Activated CD8-positive, alpha-beta T cell treated with anti-CD3 and anti-CD28 coated beads for 36 hours (primary cell): ENCODE data around the gene SMIM23. TPM values are rescaled to one million over a fixed set of nuclear protein-coding genes. Genes with fewer than 3 reads are reported as not detected.
A peak's percentile ranks its signal among the peaks of the same experiment; 100 is the strongest.

Experiments
- ATAC-seq: fragments of 200-7000 bp; cut with Tn5 transposase; one replicate; pipeline ENCODE4 v1.10.0; 2021; ENCODE audit warnings: mild to moderate bottlenecking, moderate library complexity
- CTCF ChIA-PET: fragments of 350-600 bp; sonication (Branson Sonifier 250); formaldehyde crosslinking; loops from one replicate; lab custom pipeline; 2021; ENCODE audit warnings: antibody characterized with exemption; lab: Charles Lee
- POLR2A ChIA-PET: fragments of 350-600 bp; sonication (Branson Sonifier 250); formaldehyde crosslinking; loops from one replicate; lab custom pipeline; 2021; ENCODE audit warnings: antibody characterized with exemption; lab: Charles Lee
- DNase-seq: peaks from one replicate; pipeline ENCODE4 v3.0.0-alpha.2; 2020
- H3K27ac Mint-ChIP-seq: one replicate; pipeline ENCODE4 v1.8.0; 2021; ENCODE audit warnings: mild to moderate bottlenecking, mixed read lengths
- H3K27me3 Mint-ChIP-seq: one replicate; pipeline ENCODE4 v1.8.0; 2021; ENCODE audit warnings: mixed read lengths
- H3K36me3 Mint-ChIP-seq: one replicate; pipeline ENCODE4 v1.8.0; 2021; ENCODE audit warnings: low read depth, mixed read lengths
- H3K4me1 Mint-ChIP-seq: one replicate; pipeline ENCODE4 v1.8.0; 2021; ENCODE audit warnings: low read depth, mixed read lengths
- H3K4me3 Mint-ChIP-seq: one replicate; pipeline ENCODE4 v1.8.0; 2021; ENCODE audit warnings: mild to moderate bottlenecking, moderate library complexity, mixed read lengths
- H3K9me3 Mint-ChIP-seq: one replicate; pipeline ENCODE4 v1.8.0; 2021; ENCODE audit warnings: mixed read lengths
- intact Hi-C: fragments of 100-400 bp; cut with micrococcal nuclease; formaldehyde crosslinking; loops from one replicate; pipeline ENCODE4 v1.10.0; 2022
- total RNA-seq, 2 experiments: library from RNA; stranded (reverse); gene quantifications; one replicate each; pipeline ENCODE4 v1.2.3, GENCODE V29; 2021
- TF ChIP-seq, protein P1 (sequence below): fragments of 200-600 bp; IDR thresholded peaks from one replicate; pipeline ENCODE4 v1.8.0; 2022; ENCODE audit warnings: antibody characterized with exemption, mild to moderate bottlenecking

Gene SMIM23
- total RNA-seq, 2 experiments from 2014 or later = not detected

DNA sequence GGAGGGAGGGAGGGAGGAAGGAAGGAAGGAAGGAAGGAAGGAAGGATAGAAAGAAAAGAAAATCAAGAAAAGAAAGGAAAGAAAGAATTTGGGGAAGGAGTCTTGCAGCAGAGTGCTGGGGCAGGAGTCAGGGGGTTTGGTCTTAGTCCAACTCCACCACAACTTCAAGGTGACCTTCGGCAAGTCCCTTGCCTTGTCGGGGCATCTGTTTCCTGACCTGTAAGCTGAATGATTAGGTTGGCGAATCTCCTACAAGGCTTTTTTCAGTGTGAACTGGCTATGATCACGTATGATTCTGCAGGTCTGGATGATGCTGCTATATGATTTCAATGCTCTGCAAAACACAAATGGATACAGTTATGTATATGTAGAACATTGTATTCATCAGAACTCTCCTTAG is 20.1 kb downstream of the SMIM23 start:
- no peak overlapping the region for H3K27ac Mint-ChIP-seq
- DNase-seq (no peak), ATAC-seq (no peak)
- ChIA-PET POLR2A (no interaction called here), CTCF (no interaction called here)
- peaks cover 3% of the 10 kb centered on the region for H3K9me3 Mint-ChIP-seq
- peaks cover 31% of the 10 kb centered on the region for H3K27me3 Mint-ChIP-seq
- no peak overlapping the region for H3K4me3 Mint-ChIP-seq
- intact Hi-C loops = no loop called here
- peaks cover 3% of the 10 kb centered on the region for H3K4me1 Mint-ChIP-seq
- TF ChIP-seq, protein P1, sequence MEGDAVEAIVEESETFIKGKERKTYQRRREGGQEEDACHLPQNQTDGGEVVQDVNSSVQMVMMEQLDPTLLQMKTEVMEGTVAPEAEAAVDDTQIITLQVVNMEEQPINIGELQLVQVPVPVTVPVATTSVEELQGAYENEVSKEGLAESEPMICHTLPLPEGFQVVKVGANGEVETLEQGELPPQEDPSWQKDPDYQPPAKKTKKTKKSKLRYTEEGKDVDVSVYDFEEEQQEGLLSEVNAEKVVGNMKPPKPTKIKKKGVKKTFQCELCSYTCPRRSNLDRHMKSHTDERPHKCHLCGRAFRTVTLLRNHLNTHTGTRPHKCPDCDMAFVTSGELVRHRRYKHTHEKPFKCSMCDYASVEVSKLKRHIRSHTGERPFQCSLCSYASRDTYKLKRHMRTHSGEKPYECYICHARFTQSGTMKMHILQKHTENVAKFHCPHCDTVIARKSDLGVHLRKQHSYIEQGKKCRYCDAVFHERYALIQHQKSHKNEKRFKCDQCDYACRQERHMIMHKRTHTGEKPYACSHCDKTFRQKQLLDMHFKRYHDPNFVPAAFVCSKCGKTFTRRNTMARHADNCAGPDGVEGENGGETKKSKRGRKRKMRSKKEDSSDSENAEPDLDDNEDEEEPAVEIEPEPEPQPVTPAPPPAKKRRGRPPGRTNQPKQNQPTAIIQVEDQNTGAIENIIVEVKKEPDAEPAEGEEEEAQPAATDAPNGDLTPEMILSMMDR = no peak
- H3K36me3 Mint-ChIP-seq = no peaks in the 10 kb centered on the region

DNA sequence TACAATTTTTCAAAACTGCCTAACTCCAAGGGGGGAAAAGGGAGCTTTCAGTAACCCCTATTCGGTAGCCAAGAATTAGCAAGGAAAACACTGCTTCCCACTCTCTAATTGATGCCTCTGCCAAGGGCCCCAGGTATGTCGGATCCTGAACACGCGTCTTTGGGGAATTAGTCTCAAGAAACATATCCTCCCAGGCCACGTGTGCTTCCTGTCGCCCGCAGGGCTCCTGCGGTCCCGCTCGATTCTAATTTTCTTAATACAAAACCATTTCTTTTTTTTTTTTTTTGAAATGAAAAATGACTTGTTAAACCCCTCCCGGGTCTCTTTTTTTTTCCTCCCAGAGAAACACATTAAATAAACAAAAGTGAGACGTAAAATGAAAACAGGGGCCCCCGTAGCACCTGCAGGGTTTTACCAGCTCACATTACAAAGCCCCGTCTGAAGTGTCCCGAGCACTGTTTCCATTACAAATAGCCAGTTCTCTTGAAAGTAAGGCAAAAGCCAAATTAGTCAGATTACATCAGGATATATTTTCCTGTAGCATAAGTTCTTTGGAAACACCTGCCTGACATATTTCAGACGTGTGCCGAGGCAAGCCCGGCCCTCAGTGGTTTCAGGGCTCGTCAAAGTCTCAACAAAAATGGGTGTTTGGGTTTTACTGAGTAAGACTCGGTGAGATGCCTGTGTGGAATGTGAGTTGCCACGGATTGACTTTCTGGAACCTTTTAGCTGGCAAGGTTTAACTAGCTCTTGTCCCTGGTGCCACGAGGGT is 21.5 kb downstream of the SMIM23 start:
- ATAC-seq = no peak
- H3K4me1 Mint-ChIP-seq = peaks cover 3% of the 10 kb centered on the region
- H3K4me3 Mint-ChIP-seq = peak overlapping the region; percentile 26
- DNase-seq = no peak
- H3K27ac Mint-ChIP-seq = no peak overlapping the region
- intact Hi-C loops = no loop called here
- H3K9me3 Mint-ChIP-seq = peaks cover 6% of the 10 kb centered on the region
- ChIA-PET CTCF (no interaction called here), POLR2A (no interaction called here)
- TF ChIP-seq, protein P1 = no peak
- no peaks in the 10 kb centered on the region for H3K36me3 Mint-ChIP-seq
- peaks cover 31% of the 10 kb centered on the region for H3K27me3 Mint-ChIP-seq

DNA sequence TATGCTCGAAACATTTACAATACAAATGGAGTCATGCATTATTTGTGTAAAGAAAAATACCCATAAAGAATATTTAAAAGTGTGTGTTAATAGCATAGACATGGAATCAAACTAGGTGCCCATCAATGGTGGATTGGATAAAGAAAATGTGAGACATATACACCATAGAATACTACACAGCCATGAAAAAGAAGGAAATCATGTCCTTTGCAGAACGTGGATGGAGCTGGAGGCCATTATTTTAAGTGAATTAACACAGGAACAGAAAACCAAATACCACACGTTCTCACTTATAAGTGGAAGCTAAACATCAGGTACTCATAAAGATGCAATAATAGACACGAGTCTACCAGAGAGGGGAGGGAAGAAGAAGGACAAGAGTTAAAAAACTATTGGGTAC is 22.8 kb downstream of the SMIM23 start:
- Mint-ChIP-seq H3K4me1 (peaks cover 3% of the 10 kb centered on the region), H3K36me3 (no peaks in the 10 kb centered on the region), H3K27me3 (peaks cover 31% of the 10 kb centered on the region), H3K27ac (no peak overlapping the region), H3K4me3 (no peak overlapping the region), H3K9me3 (peaks cover 6% of the 10 kb centered on the region)
- ChIA-PET POLR2A (no interaction called here), CTCF (no interaction called here)
- intact Hi-C loops = no loop called here
- TF ChIP-seq, protein P1 = no peak
- DNase-seq = no peak
- ATAC-seq = no peak

DNA sequence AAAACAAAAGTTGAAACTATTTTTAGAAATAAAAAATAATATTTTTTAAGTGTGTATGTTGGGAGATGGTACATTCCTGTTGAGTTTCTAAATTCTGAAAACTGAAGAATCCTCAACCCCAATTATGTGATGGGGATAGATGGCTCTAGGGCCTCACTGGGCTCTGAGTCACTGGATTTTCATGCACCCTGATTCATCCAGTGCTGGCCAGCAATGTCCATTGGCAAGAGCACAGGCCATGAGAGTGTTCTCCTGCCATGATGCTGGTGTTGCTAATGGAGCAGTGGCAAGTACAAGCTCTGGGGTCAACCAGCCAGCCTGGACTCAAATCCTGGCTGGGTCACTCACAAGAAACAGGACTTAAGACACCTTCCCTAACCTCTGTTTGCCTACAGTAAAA is 23.3 kb downstream of the SMIM23 start:
- POLR2A ChIA-PET = no interaction called here
- CTCF ChIA-PET = no interaction called here
- DNase-seq (no peak), ATAC-seq (no peak)
- TF ChIP-seq, protein P1 = no peak
- H3K4me1 Mint-ChIP-seq = peaks cover 3% of the 10 kb centered on the region
- no peak overlapping the region for H3K27ac Mint-ChIP-seq
- intact Hi-C loops = no loop called here
- H3K27me3 Mint-ChIP-seq = peaks cover 29% of the 10 kb centered on the region
- H3K9me3 Mint-ChIP-seq = peaks cover 6% of the 10 kb centered on the region
- no peak overlapping the region for H3K4me3 Mint-ChIP-seq
- H3K36me3 Mint-ChIP-seq = no peaks in the 10 kb centered on the region

DNA sequence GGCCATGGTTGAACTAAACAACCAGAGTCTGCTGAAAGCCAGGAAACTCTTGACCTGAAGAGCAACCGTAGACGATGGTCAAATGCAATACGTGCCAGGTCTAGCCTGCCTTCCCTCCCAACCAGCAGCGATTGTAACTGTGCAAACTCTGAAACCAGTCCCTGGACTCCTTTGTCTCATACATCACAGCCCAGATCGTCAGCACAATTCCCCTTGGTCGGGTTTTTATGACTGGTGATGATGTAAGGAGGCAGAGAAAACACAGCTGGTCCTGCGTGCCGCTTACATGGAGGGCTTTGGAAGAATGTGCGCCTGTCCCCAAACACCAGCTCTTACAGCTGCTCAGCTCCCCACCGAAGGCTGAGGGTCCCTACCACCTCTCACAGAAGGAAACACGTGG is 24.6 kb downstream of the SMIM23 start:
- Mint-ChIP-seq H3K36me3 (no peaks in the 10 kb centered on the region), H3K4me3 (no peak overlapping the region), H3K27ac (no peak overlapping the region), H3K9me3 (peaks cover 6% of the 10 kb centered on the region), H3K27me3 (peaks cover 23% of the 10 kb centered on the region), H3K4me1 (peaks cover 3% of the 10 kb centered on the region)
- POLR2A ChIA-PET = no interaction called here
- intact Hi-C loops = no loop called here
- CTCF ChIA-PET = no interaction called here
- TF ChIP-seq, protein P1 = no peak
- DNase-seq = no peak
- ATAC-seq = no peak
